GM12878 (cell line): Measurements from ENCODE around the gene RNU5B-1. TPM values are rescaled to one million over a fixed set of nuclear protein-coding genes. Genes with fewer than 3 reads are reported as not detected.

Experiments used
- ATAC-seq: fragments of 200-7000 bp; cut with Tn5 transposase; 3 replicates; pipeline ENCODE4 v1.9.1; 2020; ENCODE audit warnings: mild to moderate bottlenecking, moderate library complexity
- BruUV-seq: library from RNA; stranded (reverse); fragments of 400-500 nt; replicated peaks from 2 replicates; lab custom pipeline; 2021; lab: Mats Ljungman, UMichigan
- CTCF ChIA-PET: fragments of 300-600 bp; sonication (Branson Sonifier 250); formaldehyde crosslinking; extraction: SDS; loops from one replicate; lab custom pipeline; 2021; ENCODE audit warnings: inconsistent platforms; lab: Yijun Ruan, JAX
- POLR2A ChIA-PET: fragments of 350-600 bp; formaldehyde crosslinking; extraction: SDS; loops from one replicate; lab custom pipeline; 2021; ENCODE audit warnings: inconsistent platforms; lab: Charles Lee
- RAD21 ChIA-PET: fragments of 300-600 bp; sonication (Branson Sonifier 250); formaldehyde crosslinking; loops from one replicate; lab custom pipeline; 2023; ENCODE audit warnings: antibody characterized with exemption; ENCODE audit not compliant: unreplicated experiment; lab: Charles Lee
- SMC1A ChIA-PET: fragments of 300-600 bp; sonication (Branson Sonifier 250); formaldehyde crosslinking; loops from one replicate; lab custom pipeline; 2023; ENCODE audit not compliant: unreplicated experiment, uncharacterized antibody; lab: Charles Lee
- DNase-seq: peaks from one replicate; pipeline ENCODE4 v3.0.0-alpha.2; 2011; ENCODE audit warnings: low read depth, low spot score
- FAIRE-seq: peaks from 3 replicates; lab custom pipeline; 2011; peaks lifted over from hg19 to GRCh38; lab: Jason Lieb, UNC
- H2AFZ ChIP-seq: 2 replicates; pipeline ENCODE4 v1.6.0; 2011; ENCODE audit warnings: low read depth, low read length, control low read depth; ENCODE audit not compliant: control insufficient read depth
- H3K27ac ChIP-seq: 2 replicates; pipeline ENCODE4 v1.5.1; 2011; ENCODE audit warnings: control low read depth; ENCODE audit not compliant: control insufficient read depth, insufficient read depth
- H3K27me3 ChIP-seq, 2 experiments: replicated peaks in 1 of 2; 2 replicates each; pipeline versions ENCODE4 v1.6.0 to v1.6.1; 2011; ENCODE audit warnings: low read length in 1 of 2; ENCODE audit not compliant: control insufficient read depth in 2 of 2, insufficient read depth in 2 of 2
- H3K36me3 ChIP-seq, 2 experiments: 2 replicates each; pipeline ENCODE4 v1.5.1; 2011; ENCODE audit warnings: low read length in 1 of 2; ENCODE audit not compliant: control insufficient read depth in 2 of 2, insufficient read depth in 2 of 2
- H3K4me1 ChIP-seq: 2 replicates; pipeline ENCODE4 v1.6.1; 2011; ENCODE audit warnings: mild to moderate bottlenecking, low read length, moderate library complexity, mixed read lengths; ENCODE audit not compliant: control insufficient read depth, insufficient read depth
- H3K4me2 ChIP-seq: 2 replicates; pipeline ENCODE4 v1.6.0; 2011; ENCODE audit warnings: control low read depth; ENCODE audit not compliant: control insufficient read depth, insufficient read depth
- H3K4me3 ChIP-seq: fragments of 200-600 bp; sonication (generic); 2 replicates; pipeline ENCODE4 v1.5.1; 2016
- H3K79me2 ChIP-seq: 2 replicates; pipeline ENCODE4 v1.6.0; 2011; ENCODE audit warnings: low read length; ENCODE audit not compliant: control insufficient read depth, insufficient read depth
- H3K9ac ChIP-seq: 2 replicates; pipeline ENCODE4 v1.8.0; 2011; ENCODE audit warnings: low read length, control low read depth, mixed read lengths; ENCODE audit not compliant: control insufficient read depth, insufficient read depth
- H3K9me3 ChIP-seq: replicated peaks from 3 replicates; pipeline ENCODE4 v1.5.1; 2011; ENCODE audit warnings: mild to moderate bottlenecking, low read length; ENCODE audit not compliant: control insufficient read depth, insufficient read depth
- H4K20me1 ChIP-seq: 2 replicates; pipeline ENCODE4 v1.6.0; 2011; ENCODE audit not compliant: control insufficient read depth, insufficient read depth
- ATF3 ChIP-seq: IDR thresholded peaks from 2 replicates; pipeline ENCODE4 v1.6.1; 2011; ENCODE audit warnings: low read depth, mild to moderate bottlenecking, low read length, moderate library complexity, borderline replicate concordance; ENCODE audit errors: extremely low read depth
- BCL11A ChIP-seq: IDR thresholded peaks from 2 replicates; pipeline ENCODE4 v1.6.1; 2011; ENCODE audit warnings: low read depth, low read length
- IRF4 ChIP-seq: IDR thresholded peaks from 2 replicates; pipeline ENCODE4 v1.6.1; 2011; ENCODE audit warnings: low read depth, low read length
- JUNB ChIP-seq: IDR thresholded peaks from 2 replicates; pipeline ENCODE4 v1.6.1; 2016; ENCODE audit warnings: antibody characterized with exemption, mild to moderate bottlenecking
- MEF2B ChIP-seq: fragments of 450-650 bp; IDR thresholded peaks from 2 replicates; pipeline ENCODE4 v1.6.1; 2018; ENCODE audit warnings: mild to moderate bottlenecking, moderate library complexity; ENCODE audit not compliant: partially characterized antibody, poor library complexity, severe bottlenecking
- SRF ChIP-seq, 2 experiments: IDR thresholded peaks; 2 replicates each; pipeline ENCODE4 v1.6.1; 2011; ENCODE audit warnings: low read depth in 2 of 2, low read length in 2 of 2, mild to moderate bottlenecking in 1 of 2, moderate library complexity in 1 of 2
- TBL1XR1 ChIP-seq: IDR thresholded peaks from 2 replicates; pipeline ENCODE4 v1.6.1; 2012; ENCODE audit warnings: low read depth, low read length, improper control_type of control experiment
- ZBTB40 ChIP-seq: fragments of 450-650 bp; IDR thresholded peaks from 2 replicates; pipeline ENCODE4 v1.6.1; 2016; ENCODE audit warnings: mild to moderate bottlenecking, moderate library complexity, borderline replicate concordance
- ZNF24 ChIP-seq: fragments of 450-650 bp; IDR thresholded peaks from 2 replicates; pipeline ENCODE4 v1.6.1; 2017; ENCODE audit warnings: antibody characterized with exemption, mild to moderate bottlenecking
- ZNF622 ChIP-seq: fragments of 450-650 bp; IDR thresholded peaks from 2 replicates; pipeline ENCODE4 v1.6.1; 2017; ENCODE audit warnings: mild to moderate bottlenecking, inconsistent platforms
- WGBS: methylation state at CpG from one replicate; pipeline ENCODE4 v1.1.6; 2016; ENCODE audit warnings: low lambda C conversion rate; ENCODE audit not compliant: insufficient replicate concordance, insufficient coverage; ENCODE audit errors: missing lambda C conversion rate; 5-methylcytosine and 5-hydroxymethylcytosine counted together
- in situ Hi-C: fragments of 300-500 bp; cut with MboI; formaldehyde crosslinking; loops from 9 replicates; pipeline ENCODE4 v1.14.3; 2018; ENCODE audit warnings: mixed read lengths
- intact Hi-C: fragments of 100-400 bp; cut with micrococcal nuclease; formaldehyde crosslinking; loops from one replicate; pipeline ENCODE4 v1.14.2; 2022; ENCODE audit not compliant: unreplicated experiment
- polyA plus RNA-seq, 11 experiments: library from polyadenylated mRNA; depleted of rRNA in 4 of 11; unstranded in 6 of 11; stranded (reverse) in 5 of 11; fragments of >200 nt; fragmentation: Nextera tagmentation in 4 of 11; fragmentation: Illumina TruSeq in 1 of 11; extraction: Ambion mirVana in 4 of 11; extraction: Trizol in 1 of 11; gene quantifications; 1 replicate in 1 of 11; 2 replicates in 10 of 11; pipeline versions ENCODE4 v1.2.1 to v1.2.3, GENCODE V29; 2011 to 2016; ENCODE audit warnings: inconsistent platforms in 2 of 11, missing spikeins in 2 of 11, low read depth in 1 of 11
- total RNA-seq, 4 experiments: library from RNA; depleted of rRNA in 3 of 4; stranded (reverse); fragments of >200 nt in 3 of 4; fragmentation: Illumina TruSeq in 1 of 4; extraction: Trizol in 1 of 4; gene quantifications; 2 replicates each; pipeline versions ENCODE4 v1.2.1 to v1.2.3, GENCODE V29; 2013 to 2021

Gene RNU5B-1
- total and polyA plus RNA-seq, 10 of the 15 experiments (the other 5 are each of a cell fraction or from before 2014, with no cell fraction given) = 19.1 TPM; not detected in 9

- Histone ChIP-seq H3K27me3 (no peaks in the 10 kb centered on the region; a peak in 1 of 4 replicates), H3K4me3 (no peak overlapping the region), H3K9me3 (no peaks in the 10 kb centered on the region), H3K4me2 (no peak overlapping the region), H3K27ac (no peak overlapping the region), H4K20me1 (no peaks in the 10 kb centered on the region), H3K79me2 (no peaks in the 10 kb centered on the region), H3K4me1 (peaks cover 6% of the 10 kb centered on the region), H3K36me3 (no peaks in the 10 kb centered on the region), H2AFZ (no peak overlapping the region), H3K9ac (no peak overlapping the region)
- ATAC-seq (no peak), DNase-seq (no peak), FAIRE-seq (no peak)
- WGBS = 45% methylated on average over 19 of the region's 19 CpGs
- CTCF ChIA-PET = interaction anchor here (0.7 to 1.3 kb wide), 3 partner anchors 14 to 50 kb away, joined by 3 to 7 read pairs (median 3); no protein-coding TSS in a partner anchor
- SMC1A ChIA-PET = no interaction called here
- in situ Hi-C loops = no loop called here
- RAD21 ChIA-PET = no interaction called here
- TF ChIP-seq ZNF24 (no peak), ZBTB40 (no peak), TBL1XR1 (no peak), JUNB (no peak), IRF4 (no peak), ATF3 (no peak), SRF (IDR thresholded peaks at IDR 0.05; ENCODE audit: low read depth in 2 of 2, low read length in 2 of 2) (no peak), MEF2B (no peak), BCL11A (no peak), ZNF622 (no peak)
- BruUV-seq = no TSS peak
- POLR2A ChIA-PET = no interaction called here
- intact Hi-C loops = no loop called here
Measured at GRCh38 chr15:65335278-65336055, 31.0 kb downstream of the RNU5B-1 start.
